ENCODE measurements around the gene SOHLH1. TPM values are rescaled to one million over a fixed set of nuclear protein-coding genes. Genes with fewer than 3 reads are reported as not detected.

SOHLH1 gene
- total RNA-seq, 1 experiment from 2014 or later: not detected

DNA sequence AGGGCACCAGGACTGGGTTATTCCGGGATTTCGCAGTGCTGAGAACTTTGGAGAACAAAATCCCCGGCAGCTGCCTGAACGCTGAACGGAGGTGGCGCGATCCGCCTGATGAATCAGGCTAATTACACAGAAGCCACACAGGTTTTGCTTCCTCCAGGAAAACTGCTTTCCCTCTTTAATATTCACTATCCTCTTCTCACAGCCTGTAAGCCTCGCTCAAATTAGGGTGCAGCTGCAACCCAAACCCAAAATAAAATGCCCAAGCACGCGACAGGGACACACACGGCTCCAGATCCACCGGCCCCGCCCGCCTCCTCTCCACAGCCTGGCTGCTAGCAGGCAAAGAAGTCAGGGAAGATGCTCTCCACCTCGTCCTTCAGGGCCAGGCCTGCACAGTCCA is 6.0 kb downstream of the SOHLH1 start:
- H4K20me1 ChIP-seq (ENCODE audit: insufficient read depth): no peaks in the 10 kb centered on the region
- H3K9me2 ChIP-seq (ENCODE audit: insufficient read depth): no peaks in the 10 kb centered on the region
- H3K9ac ChIP-seq (ENCODE audit: low read length): no peak overlapping the region
- POLR2A ChIA-PET: no interaction called here
- H3K79me2 ChIP-seq (ENCODE audit: insufficient read depth, low read length): no peaks in the 10 kb centered on the region
- peaks cover 4 to 16% of the 10 kb centered on the region in 2 experiments; a peak in 3 of 4 replicates for H3K4me1 ChIP-seq (ENCODE audit: control insufficient read depth in 1 of 2, insufficient read depth in 2 of 2, low read length in 2 of 2)
- no peak overlapping the region for H3K27ac ChIP-seq (ENCODE audit: low read depth, low read length)
- no peak overlapping the region for H3K4me3 ChIP-seq (replicated peaks in 1 of 2; ENCODE audit: low read depth in 1 of 2, low read length in 2 of 2)
- TF ChIP-seq, protein P1, sequence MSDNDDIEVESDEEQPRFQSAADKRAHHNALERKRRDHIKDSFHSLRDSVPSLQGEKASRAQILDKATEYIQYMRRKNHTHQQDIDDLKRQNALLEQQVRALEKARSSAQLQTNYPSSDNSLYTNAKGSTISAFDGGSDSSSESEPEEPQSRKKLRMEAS (IDR thresholded peaks at IDR 0.05): no peak
- TF ChIP-seq REST (IDR thresholded peaks at IDR 0.05; ENCODE audit: low read depth): no peak
- TF ChIP-seq EGR1 (IDR thresholded peaks at IDR 0.05; ENCODE audit: low read depth): no peak
- TF ChIP-seq SIN3A (IDR thresholded peaks at IDR 0.05; ENCODE audit: low read depth): no peak
- no peak for TF ChIP-seq ZNF274 (IDR thresholded peaks at IDR 0.05; ENCODE audit: low read depth, low read length)
- TF ChIP-seq RAD21 (IDR thresholded peaks at IDR 0.05; ENCODE audit: low read depth): no peak
- TF ChIP-seq JUND (IDR thresholded peaks at IDR 0.05): no peak
- no peak for TF ChIP-seq EZH2 (IDR thresholded peaks at IDR 0.05)
- no peak for TF ChIP-seq ELF1 (IDR thresholded peaks at IDR 0.05; ENCODE audit: borderline replicate concordance, low read depth)
- TF ChIP-seq FOSL1 (IDR thresholded peaks at IDR 0.05; ENCODE audit: low read depth): no peak
- no peak for TF ChIP-seq CEBPB (IDR thresholded peaks at IDR 0.05; ENCODE audit: low read depth)
- TF ChIP-seq ATF3 (IDR thresholded peaks at IDR 0.05): no peak
- TF ChIP-seq, protein P2, sequence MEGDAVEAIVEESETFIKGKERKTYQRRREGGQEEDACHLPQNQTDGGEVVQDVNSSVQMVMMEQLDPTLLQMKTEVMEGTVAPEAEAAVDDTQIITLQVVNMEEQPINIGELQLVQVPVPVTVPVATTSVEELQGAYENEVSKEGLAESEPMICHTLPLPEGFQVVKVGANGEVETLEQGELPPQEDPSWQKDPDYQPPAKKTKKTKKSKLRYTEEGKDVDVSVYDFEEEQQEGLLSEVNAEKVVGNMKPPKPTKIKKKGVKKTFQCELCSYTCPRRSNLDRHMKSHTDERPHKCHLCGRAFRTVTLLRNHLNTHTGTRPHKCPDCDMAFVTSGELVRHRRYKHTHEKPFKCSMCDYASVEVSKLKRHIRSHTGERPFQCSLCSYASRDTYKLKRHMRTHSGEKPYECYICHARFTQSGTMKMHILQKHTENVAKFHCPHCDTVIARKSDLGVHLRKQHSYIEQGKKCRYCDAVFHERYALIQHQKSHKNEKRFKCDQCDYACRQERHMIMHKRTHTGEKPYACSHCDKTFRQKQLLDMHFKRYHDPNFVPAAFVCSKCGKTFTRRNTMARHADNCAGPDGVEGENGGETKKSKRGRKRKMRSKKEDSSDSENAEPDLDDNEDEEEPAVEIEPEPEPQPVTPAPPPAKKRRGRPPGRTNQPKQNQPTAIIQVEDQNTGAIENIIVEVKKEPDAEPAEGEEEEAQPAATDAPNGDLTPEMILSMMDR (IDR thresholded peaks at IDR 0.05 in 2 of 3, conservative IDR thresholded peaks at IDR 0.05 in 1 of 3; ENCODE audit: borderline replicate concordance in 1 of 3, insufficient read depth in 1 of 3, low read depth in 2 of 3, low read length in 2 of 3): no peak
- TF ChIP-seq ZFX (IDR thresholded peaks at IDR 0.05): no peak
- no peak for TF ChIP-seq SP1 (IDR thresholded peaks at IDR 0.05; ENCODE audit: low read depth)
- TF ChIP-seq POLR2A (IDR thresholded peaks at IDR 0.05; ENCODE audit: borderline replicate concordance, extremely low read depth, insufficient read depth, insufficient read length): no peak
- TF ChIP-seq POLR2AphosphoS5 (IDR thresholded peaks at IDR 0.05; ENCODE audit: low read depth, low read length): no peak
- no peak for TF ChIP-seq CBX3 (IDR thresholded peaks at IDR 0.05; ENCODE audit: low read depth)
- intact Hi-C loops (cut with micrococcal nuclease): no loop called here
- no peaks in the 10 kb centered on the region for H3K27me3 ChIP-seq (ENCODE audit: insufficient read depth, low read length)
- CTCF ChIA-PET: no interaction called here
- RAD21 ChIA-PET (ENCODE audit: low non-redundant PET in 1 of 2, low total read pairs in 2 of 2, uncharacterized antibody in 2 of 2, unreplicated experiment in 2 of 2): no interaction called here
- H2AFZ ChIP-seq (ENCODE audit: low read depth, low read length, poor library complexity, severe bottlenecking): no peak overlapping the region
- no peak overlapping the region for H3K4me2 ChIP-seq (ENCODE audit: low read length)
- BruUV-seq (replicated peaks): no TSS peak
- no peak for DNase-seq (ENCODE audit: low read depth, low spot score)
- no peaks in the 10 kb centered on the region for H3K9me3 ChIP-seq (ENCODE audit: control insufficient read depth in 1 of 2, insufficient read depth in 1 of 2, low read depth in 1 of 2, low read length in 2 of 2)
- ATAC-seq: no peak
- no peaks in the 10 kb centered on the region for H3K36me3 ChIP-seq (ENCODE audit: control insufficient read depth in 1 of 2, insufficient read depth in 2 of 2, low read length in 2 of 2)

All from HCT116 (cell line).